Activated naive CD8-positive, alpha-beta T cell treated with anti-CD3 and anti-CD28 coated beads for 36 hours (primary cell): ENCODE measurements around the gene DBN1. TPM values are rescaled to one million over a fixed set of nuclear protein-coding genes. Genes with fewer than 3 reads are reported as not detected.

Experiments
- DNase-seq: peaks from one replicate; pipeline ENCODE4 v3.0.0; 2021
- H3K27ac Mint-ChIP-seq: one replicate; pipeline ENCODE4 v1.8.0; 2022; ENCODE audit warnings: mild to moderate bottlenecking, moderate library complexity, mixed read lengths
- H3K27me3 Mint-ChIP-seq: one replicate; pipeline ENCODE4 v1.8.0; 2022; ENCODE audit warnings: mild to moderate bottlenecking, mixed read lengths
- H3K36me3 Mint-ChIP-seq: one replicate; pipeline ENCODE4 v1.8.0; 2021; ENCODE audit warnings: mild to moderate bottlenecking, mixed read lengths
- H3K4me1 Mint-ChIP-seq: one replicate; pipeline ENCODE4 v1.8.0; 2021; ENCODE audit warnings: mixed read lengths
- H3K4me3 Mint-ChIP-seq: one replicate; pipeline ENCODE4 v1.8.0; 2022; ENCODE audit warnings: mild to moderate bottlenecking, moderate library complexity, mixed read lengths
- H3K9me3 Mint-ChIP-seq: one replicate; pipeline ENCODE4 v1.8.0; 2022; ENCODE audit warnings: mixed read lengths
- total RNA-seq, 2 experiments: library from RNA; stranded (reverse); gene quantifications; one replicate each; pipeline ENCODE4 v1.2.3, GENCODE V29; 2021

The DBN1 gene
- total RNA-seq, 2 experiments from 2014 or later = 100 to 106 TPM

DNA sequence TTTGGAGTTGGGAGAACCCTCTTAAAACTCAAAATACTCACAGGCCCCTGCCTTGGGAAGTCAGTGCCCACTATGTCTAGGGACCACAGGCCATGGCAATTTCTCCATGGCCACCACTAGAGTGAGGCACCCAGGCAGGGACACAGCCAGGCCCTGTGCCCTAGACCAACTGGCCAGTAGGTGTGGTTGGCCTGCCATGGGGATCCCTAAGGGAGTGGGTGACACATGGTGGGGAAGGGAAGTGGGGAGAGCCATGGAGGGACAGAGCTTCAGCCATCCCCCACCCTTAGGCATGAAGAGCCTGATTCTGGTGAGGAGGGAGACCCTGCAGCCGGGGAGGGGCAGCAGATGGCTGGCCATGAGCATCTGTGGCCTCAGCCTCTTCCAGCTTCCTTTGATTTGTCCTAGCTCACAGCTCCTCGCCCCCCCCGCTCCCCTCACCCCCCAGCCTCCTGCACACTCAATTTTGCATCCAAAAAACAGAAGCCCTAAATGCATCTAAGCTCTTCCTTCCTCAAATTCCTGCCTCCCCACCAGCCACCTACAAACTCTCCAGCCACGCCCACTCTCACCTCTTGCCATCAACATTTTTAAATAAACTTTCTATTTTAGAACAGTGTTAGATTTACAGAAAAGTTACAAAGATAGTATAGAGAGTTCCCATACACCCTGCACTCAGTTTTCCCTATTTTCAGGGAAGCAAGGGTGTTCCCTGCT lies 1.6 kb upstream of the DBN1 start:
- no peaks in the 10 kb centered on the region for H3K9me3 Mint-ChIP-seq
- no peaks in the 10 kb centered on the region for H3K27me3 Mint-ChIP-seq
- peak overlapping the region; percentile 65 for H3K27ac Mint-ChIP-seq
- H3K36me3 Mint-ChIP-seq = peaks cover 16% of the 10 kb centered on the region
- H3K4me3 Mint-ChIP-seq = no peak overlapping the region
- no peak for DNase-seq
- peaks cover 68% of the 10 kb centered on the region for H3K4me1 Mint-ChIP-seq

DNA sequence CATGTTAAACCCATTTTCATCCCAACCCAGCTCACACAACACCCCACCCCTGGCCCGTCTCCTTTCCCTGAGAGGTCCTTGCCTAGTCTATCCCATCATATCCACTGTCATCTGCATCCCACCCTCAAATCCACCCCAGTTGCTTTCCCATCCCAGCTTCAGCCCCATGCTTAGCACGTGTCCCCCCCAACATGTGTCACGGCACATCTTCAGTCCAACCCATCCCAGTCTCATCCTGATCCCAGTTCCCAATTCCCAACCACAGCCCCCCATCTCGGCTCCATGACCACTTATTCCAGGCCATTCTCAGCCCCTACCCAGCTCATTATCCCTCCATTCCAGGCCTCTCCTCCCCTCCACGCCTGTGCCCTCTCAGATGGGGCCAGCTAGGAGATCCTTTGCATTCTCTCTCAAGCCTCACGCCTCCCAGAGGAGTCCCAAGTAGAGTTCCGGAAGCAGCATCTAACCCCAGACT lies 605 bp upstream of the DBN1 start:
- H3K36me3 Mint-ChIP-seq = peaks cover 14% of the 10 kb centered on the region
- peak overlapping the region; percentile 79 for H3K4me3 Mint-ChIP-seq
- H3K9me3 Mint-ChIP-seq = no peaks in the 10 kb centered on the region
- peak overlapping the region; percentile 70 for H3K27ac Mint-ChIP-seq
- no peak for DNase-seq
- H3K4me1 Mint-ChIP-seq = peaks cover 61% of the 10 kb centered on the region
- H3K27me3 Mint-ChIP-seq = no peaks in the 10 kb centered on the region

DNA sequence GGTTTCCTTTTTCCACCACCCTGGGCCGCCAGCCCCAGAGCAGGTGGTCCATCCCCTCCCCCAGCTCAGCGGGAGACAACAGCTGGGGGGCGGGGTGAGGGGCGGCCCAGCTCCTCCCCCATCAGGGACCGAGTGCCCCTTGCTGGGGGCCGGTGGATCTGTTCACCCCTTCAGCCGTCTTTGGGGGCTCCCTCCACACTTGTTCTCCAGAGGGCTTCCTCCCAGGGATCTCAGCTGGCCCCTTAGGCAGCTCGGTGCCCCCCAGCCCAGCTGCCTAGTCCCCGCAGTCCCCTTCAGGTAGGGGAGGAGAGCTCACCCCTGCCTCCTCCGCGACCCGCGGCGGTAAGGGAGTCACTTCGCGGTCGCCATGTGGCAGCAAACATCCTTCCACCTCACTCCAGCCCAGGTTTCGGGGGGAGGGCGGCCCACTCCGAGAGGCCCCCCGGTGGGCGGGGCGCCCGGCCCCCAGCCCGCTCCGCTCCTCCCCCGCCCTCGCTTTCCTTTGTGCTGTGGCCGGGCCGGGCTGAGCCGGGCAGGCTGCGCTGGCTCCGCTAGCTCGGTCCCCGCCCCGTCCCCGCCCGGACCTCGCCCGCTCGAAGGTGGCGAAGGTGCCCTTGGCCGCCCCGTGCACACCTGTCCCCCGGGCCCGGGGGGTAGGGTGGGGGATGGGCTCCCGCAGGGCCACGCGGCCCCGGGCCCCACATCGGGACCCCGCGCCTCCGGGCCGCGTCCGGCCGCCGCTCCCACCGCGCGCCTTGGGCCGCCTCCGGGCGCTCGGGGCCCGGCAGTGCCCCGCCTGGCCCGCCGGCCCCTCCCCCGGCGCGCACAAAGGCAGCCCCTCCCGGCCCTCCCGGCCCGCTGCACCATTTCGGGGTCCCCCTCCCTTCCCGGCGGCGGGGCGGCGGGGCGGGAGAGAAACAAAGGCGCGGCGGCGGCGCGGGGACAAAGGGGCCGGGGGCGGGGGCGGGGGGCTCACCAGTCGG lies 683 bp downstream of the DBN1 start:
- Mint-ChIP-seq H3K27me3 (no peaks in the 10 kb centered on the region), H3K4me3 (peak overlapping the region; percentile 85), H3K27ac (peak overlapping the region; percentile 89), H3K9me3 (no peaks in the 10 kb centered on the region), H3K36me3 (peaks cover 16% of the 10 kb centered on the region), H3K4me1 (peaks cover 50% of the 10 kb centered on the region)
- DNase-seq = peak; percentile 90

DNA sequence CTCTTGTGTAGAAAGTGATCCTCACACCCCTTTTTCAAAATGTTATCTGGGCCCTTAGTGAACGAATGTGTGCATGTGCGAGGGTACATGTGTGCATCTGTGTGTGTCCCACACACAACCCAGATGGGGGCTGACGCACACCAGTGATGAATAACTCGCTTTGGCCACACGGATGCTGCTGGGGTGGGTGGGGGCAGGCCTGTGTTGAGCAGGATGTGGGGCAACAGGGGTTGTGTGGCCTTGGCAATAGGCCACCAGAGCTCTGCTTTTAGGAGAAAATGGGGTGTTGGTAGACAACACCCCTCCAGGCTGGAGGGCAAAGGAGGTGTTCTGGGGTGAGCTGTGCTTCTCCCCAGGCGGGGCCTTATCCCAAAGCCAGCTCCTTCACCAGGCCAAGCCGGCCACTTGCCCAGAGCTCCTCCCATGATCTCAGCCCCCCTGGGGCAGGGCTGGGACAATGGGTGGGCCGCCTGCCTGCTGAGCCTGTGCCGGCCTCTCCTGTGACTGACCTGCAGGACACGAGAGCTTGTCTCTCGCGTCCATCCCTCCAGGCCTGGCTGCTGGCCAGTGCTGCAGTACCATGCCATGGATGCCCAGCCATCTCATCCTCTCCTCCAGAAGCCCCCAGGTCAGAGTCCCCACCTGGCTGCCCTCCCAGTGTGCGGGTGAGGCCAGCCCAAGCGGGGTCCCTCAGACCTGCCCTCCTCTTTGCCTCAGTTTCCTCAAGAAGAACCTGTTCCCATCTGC lies 1.7 kb downstream of the DBN1 start:
- peak overlapping the region; percentile 85 for H3K4me3 Mint-ChIP-seq
- H3K27ac Mint-ChIP-seq = peak overlapping the region; percentile 89
- H3K27me3 Mint-ChIP-seq = no peaks in the 10 kb centered on the region
- peaks cover 24% of the 10 kb centered on the region for H3K36me3 Mint-ChIP-seq
- no peaks in the 10 kb centered on the region for H3K9me3 Mint-ChIP-seq
- H3K4me1 Mint-ChIP-seq = peaks cover 47% of the 10 kb centered on the region
- peak; percentile 77 for DNase-seq

DNA sequence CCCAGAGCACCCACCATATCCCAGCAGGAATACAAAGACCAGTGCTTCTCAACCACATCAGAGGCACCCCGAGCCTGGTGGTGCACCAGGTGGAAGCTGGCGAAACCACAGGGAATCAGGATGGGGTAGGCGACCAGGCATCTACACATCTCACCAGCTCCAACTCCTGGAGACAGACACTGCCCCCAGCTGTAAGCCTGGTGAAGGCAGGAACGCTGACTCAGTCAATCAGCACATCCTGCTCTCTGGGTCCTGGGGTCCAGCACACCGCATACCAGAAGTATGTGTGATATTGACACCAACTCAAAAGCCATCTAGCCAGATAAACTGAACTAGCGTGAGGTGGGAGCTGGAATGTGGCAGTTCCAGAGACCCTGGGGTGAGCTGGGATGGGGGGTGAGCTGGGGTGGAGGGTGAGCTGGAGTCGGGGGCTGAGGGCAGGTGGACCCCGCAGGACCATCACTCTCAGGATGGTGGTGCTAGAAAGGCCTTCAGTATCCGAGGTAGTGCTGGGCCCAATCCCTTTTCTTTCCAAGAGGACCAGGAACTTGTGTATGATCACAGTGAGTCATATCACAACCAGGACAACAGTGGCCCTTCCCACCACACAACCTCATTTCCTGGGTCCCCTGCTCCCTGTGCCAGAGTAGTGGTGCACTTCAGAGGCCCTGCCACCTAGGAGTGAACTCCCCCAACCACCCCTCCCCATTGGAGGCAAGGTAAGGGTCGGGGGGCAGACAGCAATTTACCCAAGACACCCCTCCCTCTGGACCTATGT lies 2.5 kb downstream of the DBN1 start:
- Mint-ChIP-seq H3K4me3 (peak overlapping the region; percentile 85), H3K9me3 (no peaks in the 10 kb centered on the region), H3K27me3 (no peaks in the 10 kb centered on the region), H3K27ac (peak overlapping the region; percentile 89), H3K36me3 (peaks cover 31% of the 10 kb centered on the region), H3K4me1 (peaks cover 40% of the 10 kb centered on the region)
- DNase-seq = no peak

DNA sequence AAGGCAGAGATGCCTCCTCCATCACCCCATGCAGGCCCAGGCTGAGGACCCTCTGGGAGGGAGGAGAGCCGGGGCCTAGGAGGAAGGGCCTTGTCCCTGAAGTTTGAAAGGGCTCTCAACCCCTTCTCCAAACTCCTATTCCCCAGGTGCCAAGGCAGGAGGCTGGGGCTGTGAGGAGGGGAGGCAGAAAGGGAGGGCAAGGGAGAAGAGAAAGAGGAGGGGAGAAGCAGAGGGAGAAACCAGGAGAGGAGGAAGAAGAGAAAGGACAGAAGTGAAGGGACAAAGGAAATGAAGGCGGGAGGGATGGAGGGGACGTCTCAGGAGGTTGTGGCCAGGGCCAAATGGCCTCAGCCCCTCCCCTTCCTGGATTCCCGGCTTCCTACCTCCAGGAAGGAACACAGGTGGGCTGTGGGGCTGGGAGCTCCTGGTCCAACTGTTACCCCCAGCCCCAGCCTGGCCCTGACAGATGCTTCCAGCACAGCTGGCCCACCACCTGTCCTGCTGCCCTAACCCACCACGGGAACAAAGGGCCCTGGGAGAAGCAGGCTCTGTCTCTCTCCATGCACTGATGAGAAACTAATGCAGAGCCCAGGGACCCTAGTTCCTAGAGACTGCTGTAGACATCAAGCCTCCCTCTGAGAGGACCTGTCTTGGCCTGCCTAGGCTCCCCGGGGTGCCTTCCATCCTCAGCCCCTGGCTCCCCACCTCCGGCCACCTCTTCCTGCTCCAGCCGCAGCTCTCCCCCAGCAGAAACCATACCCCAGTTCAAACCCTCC lies 3.5 kb downstream of the DBN1 start:
- H3K4me1 Mint-ChIP-seq = peaks cover 31% of the 10 kb centered on the region
- no peaks in the 10 kb centered on the region for H3K27me3 Mint-ChIP-seq
- peaks cover 2% of the 10 kb centered on the region for H3K9me3 Mint-ChIP-seq
- H3K36me3 Mint-ChIP-seq = peaks cover 41% of the 10 kb centered on the region
- peak overlapping the region; percentile 89 for H3K27ac Mint-ChIP-seq
- H3K4me3 Mint-ChIP-seq = peak overlapping the region; percentile 60
- no peak for DNase-seq

DNA sequence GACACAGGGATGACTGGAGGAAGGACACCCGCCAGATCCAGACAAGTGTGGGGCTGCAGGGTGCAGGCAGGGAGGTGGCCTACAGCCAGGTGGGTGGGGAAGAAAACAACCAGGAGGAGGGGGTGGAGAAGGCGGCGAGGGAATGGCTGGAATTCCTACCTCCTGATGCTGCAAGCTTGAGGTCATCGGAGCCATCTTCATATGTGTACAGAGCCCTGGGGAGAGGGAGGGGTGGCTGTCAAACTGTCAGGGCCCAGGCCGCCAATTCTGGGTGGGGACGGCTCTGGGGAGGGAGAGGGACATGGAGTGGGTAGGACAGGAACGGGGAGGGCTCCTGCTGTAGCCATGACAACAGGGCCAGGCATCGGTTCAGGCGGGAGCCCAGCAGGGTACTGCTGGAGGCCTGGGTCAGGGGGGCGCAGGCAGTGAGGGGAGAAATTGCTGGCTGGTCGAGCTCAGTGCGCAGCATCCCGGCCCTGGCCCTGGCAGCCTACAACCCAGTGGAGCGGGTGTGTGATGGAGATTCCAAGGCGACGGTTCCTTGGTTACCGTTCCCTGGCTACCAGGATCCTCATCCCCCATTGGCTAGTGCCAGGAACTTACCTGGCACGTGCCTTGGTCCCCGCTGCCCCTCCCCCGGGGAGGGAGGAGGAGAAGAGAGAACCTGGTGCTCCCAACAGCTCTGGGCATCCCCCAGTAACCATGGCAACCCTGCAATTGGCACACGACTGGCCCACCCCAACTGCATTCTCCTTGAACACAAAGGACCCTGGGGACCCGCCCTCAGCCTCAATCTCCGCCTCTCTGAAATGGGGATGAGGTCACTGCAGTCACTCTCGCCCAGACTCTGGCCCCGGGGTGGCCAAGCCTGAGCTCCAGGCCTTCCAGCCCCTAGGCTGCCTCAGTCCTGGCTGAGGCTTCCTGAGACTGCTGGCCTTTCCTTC lies 4.5 kb downstream of the DBN1 start:
- DNase-seq = no peak
- Mint-ChIP-seq H3K9me3 (peaks cover 2% of the 10 kb centered on the region), H3K36me3 (peaks cover 41% of the 10 kb centered on the region), H3K4me3 (peak overlapping the region; percentile 18), H3K27ac (no peak overlapping the region), H3K4me1 (peaks cover 23% of the 10 kb centered on the region), H3K27me3 (no peaks in the 10 kb centered on the region)

DNA sequence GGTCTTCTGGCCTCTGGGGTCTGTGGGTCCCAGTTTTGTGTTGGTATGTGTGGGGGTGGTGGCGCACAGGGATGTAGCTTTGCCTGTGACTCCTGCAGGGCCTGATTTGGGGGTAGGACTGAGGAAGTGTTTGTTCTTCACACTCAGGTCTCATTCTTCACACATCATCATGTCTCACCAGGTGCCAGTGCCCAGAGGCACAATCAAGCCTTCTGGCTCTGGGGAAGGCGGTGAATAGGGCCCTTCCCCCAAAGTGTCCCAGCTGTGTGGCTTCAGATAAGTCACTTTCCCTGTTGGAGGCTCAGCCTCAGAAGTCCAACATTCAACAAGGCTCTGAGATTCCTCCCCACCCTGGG lies 5.1 kb downstream of the DBN1 start:
- no peaks in the 10 kb centered on the region for H3K27me3 Mint-ChIP-seq
- no peak for DNase-seq
- no peak overlapping the region for H3K4me3 Mint-ChIP-seq
- H3K4me1 Mint-ChIP-seq = peaks cover 21% of the 10 kb centered on the region
- peaks cover 46% of the 10 kb centered on the region for H3K36me3 Mint-ChIP-seq
- peaks cover 2% of the 10 kb centered on the region for H3K9me3 Mint-ChIP-seq
- no peak overlapping the region for H3K27ac Mint-ChIP-seq

DNA sequence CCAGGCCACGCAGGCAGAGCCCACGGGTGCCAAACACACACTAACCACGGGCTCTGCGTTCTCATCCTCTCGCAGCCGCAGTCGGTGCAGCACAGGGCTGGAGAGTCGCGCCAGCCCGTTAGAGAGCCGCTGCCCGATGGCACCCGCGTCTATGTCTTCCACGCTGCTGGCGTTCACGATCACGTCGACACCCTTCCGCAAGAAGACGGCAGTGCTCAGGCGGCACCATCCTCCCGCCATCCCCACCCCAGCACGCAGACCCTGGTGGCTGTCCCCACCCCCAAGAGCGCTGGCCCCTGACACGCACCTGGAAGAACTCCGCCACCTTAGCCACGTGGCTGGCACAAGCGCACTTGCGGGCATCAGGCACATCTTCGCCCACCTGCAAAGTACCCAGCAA lies 6.0 kb downstream of the DBN1 start:
- Mint-ChIP-seq H3K9me3 (peaks cover 2% of the 10 kb centered on the region), H3K4me1 (peaks cover 29% of the 10 kb centered on the region), H3K36me3 (peaks cover 53% of the 10 kb centered on the region), H3K27me3 (no peaks in the 10 kb centered on the region), H3K4me3 (no peak overlapping the region), H3K27ac (no peak overlapping the region)
- DNase-seq = no peak

DNA sequence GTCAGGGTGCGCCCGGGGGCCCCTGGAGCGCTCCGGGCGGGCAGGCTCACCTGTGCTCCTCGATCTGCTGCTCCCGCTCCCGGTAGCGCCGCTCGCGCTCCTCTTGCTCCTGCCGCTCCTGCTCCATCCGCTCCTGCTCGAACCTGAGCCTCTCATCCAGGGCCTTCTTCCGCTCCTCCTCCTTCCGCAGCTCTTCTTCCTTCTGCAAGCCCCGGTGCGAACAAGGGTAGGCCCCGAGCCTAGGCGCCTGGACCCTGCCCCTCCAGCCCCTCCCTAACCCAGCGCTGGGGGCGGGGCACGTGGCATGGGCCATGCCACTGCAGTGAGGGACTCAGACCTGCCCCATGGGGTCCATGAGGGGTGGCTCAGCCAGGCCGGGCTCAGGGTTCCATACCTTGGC lies 6.6 kb downstream of the DBN1 start:
- no peak for DNase-seq
- Mint-ChIP-seq H3K4me1 (peaks cover 31% of the 10 kb centered on the region), H3K36me3 (peaks cover 54% of the 10 kb centered on the region), H3K27ac (no peak overlapping the region), H3K9me3 (peaks cover 2% of the 10 kb centered on the region), H3K27me3 (no peaks in the 10 kb centered on the region), H3K4me3 (no peak overlapping the region)

DNA sequence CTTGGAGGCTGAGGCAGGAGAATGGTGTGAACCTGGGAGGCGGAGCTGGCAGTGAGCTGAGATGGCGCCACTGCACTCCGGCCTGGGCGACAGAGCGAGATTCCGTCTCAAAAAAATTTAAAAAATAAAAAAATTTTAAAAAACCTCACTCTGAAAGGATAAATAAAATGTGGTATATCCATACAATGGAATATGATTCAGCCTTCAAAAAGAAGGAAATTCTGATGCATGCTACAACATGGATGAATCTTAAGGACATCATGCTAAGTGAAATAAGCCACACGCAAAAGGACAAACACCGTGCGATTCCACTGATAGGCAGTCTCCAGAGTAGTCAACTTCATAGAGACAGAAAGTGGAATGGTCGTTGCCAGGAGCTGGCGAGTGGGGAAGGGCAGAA lies 8.4 kb downstream of the DBN1 start:
- H3K9me3 Mint-ChIP-seq = peaks cover 2% of the 10 kb centered on the region
- no peak overlapping the region for H3K4me3 Mint-ChIP-seq
- peaks cover 20% of the 10 kb centered on the region for H3K4me1 Mint-ChIP-seq
- H3K27me3 Mint-ChIP-seq = no peaks in the 10 kb centered on the region
- no peak overlapping the region for H3K27ac Mint-ChIP-seq
- DNase-seq = no peak
- H3K36me3 Mint-ChIP-seq = peaks cover 55% of the 10 kb centered on the region

DNA sequence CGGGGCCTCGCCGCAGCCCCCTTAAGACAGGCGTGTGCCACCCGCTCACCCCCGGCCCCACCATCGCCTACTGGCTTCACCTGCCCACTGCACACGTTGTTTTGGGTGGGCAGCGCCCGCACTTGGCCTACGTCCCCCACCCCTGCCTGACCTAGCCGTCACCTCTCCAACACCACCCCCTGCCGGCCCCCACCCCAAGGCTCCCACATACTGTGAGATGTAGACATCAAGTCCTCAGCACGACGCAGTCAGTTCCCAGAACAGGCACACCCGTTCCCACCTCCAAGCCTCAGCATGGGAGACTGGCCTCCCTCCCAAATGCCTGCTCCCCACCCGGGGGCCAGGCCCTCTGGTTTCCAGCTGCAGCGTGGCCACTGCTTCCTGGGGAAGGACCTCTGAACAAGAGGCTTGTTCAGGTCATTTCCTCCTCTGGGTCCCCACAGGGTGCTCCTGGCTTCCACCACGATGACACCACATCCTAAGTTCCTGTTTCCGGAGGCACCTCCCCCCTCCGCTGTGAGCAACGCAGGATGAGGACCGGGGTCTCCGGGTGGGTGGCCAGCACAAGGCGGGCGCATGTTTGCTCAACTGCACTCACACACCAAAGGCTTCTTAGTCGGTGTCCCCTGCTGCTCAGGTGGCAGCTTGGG lies 11.3 kb downstream of the DBN1 start:
- H3K36me3 Mint-ChIP-seq = peaks cover 45% of the 10 kb centered on the region
- no peak for DNase-seq
- H3K9me3 Mint-ChIP-seq = peaks cover 2% of the 10 kb centered on the region
- H3K27me3 Mint-ChIP-seq = no peaks in the 10 kb centered on the region
- H3K4me3 Mint-ChIP-seq = peak overlapping the region; percentile 64
- H3K4me1 Mint-ChIP-seq = peaks cover 21% of the 10 kb centered on the region
- peak overlapping the region; percentile 84 for H3K27ac Mint-ChIP-seq
